DOHH2 (cell line): ENCODE results near the gene GOLT1A.

Source experiments
- CTCF ChIP-seq: fragments of 200-600 bp; sonication (generic); IDR thresholded peaks from one replicate; pipeline ENCODE4 v1.5.1; 2014; ENCODE audit warnings: antibody characterized with exemption, mild to moderate bottlenecking, low read depth, low read length; ENCODE audit not compliant: poor library complexity, severe bottlenecking
- EZH2phosphoT487 ChIP-seq: fragments of 200-600 bp; sonication (generic); IDR thresholded peaks from 2 replicates; pipeline ENCODE4 v1.6.1; 2017; ENCODE audit warnings: borderline replicate concordance, mild to moderate bottlenecking, antibody characterized with exemption, low read length, moderate library complexity, mixed read lengths

GRCh38 chr1:204261266-204261665 is 47.5 kb upstream of the GOLT1A start:
- TF ChIP-seq CTCF (no peak), EZH2phosphoT487 (no peak)
